HepG2 (cell line): ENCODE data around the gene PFDN1. TPM values are rescaled to one million over a fixed set of nuclear protein-coding genes. Genes with fewer than 3 reads are reported as not detected.

Experiments
- ATF2 ChIP-seq: sonication (generic); formaldehyde crosslinking; IDR thresholded peaks from 2 replicates; pipeline ENCODE4 v1.4.0; 2020; ENCODE audit warnings: missing genetic modification reagents
- CBX2 ChIP-seq, 2 experiments: fragments of 200-600 bp in 1 of 2; sonication (generic); formaldehyde crosslinking in 1 of 2; IDR thresholded peaks; 2 replicates each; pipeline versions ENCODE4 v1.7.0 to v1.8.1; 2018 to 2022; ENCODE audit warnings: low read depth in 2 of 2, low read length in 1 of 2, mild to moderate bottlenecking in 1 of 2, missing genetic modification reagents in 1 of 2
- FOXA3 ChIP-seq: IDR thresholded peaks from 2 replicates; pipeline ENCODE4 v1.6.1; 2016; ENCODE audit warnings: missing genetic modification reagents, missing compliant biosample characterization
- KLF9 ChIP-seq: IDR thresholded peaks from 2 replicates; pipeline ENCODE4 v1.6.1; 2016; ENCODE audit warnings: low read depth
- MIXL1 ChIP-seq: IDR thresholded peaks from 2 replicates; pipeline ENCODE4 v1.6.1; 2016
- SIN3A ChIP-seq: IDR thresholded peaks from 2 replicates; pipeline ENCODE4 v1.6.1; 2011; ENCODE audit warnings: low read depth, mild to moderate bottlenecking, control low read depth, low read length, borderline replicate concordance
- TCF7 ChIP-seq: sonication (generic); IDR thresholded peaks from 2 replicates; pipeline ENCODE4 v1.6.1; 2016; ENCODE audit warnings: antibody characterized with exemption, low read depth
- ZC3H4 ChIP-seq: sonication (generic); formaldehyde crosslinking; IDR thresholded peaks from 2 replicates; pipeline ENCODE4 v1.4.0; 2020; ENCODE audit warnings: missing genetic modification reagents, borderline replicate concordance
- ZNF160 ChIP-seq: sonication (generic); formaldehyde crosslinking; IDR thresholded peaks from 2 replicates; pipeline ENCODE4 v1.8.0; 2022; ENCODE audit warnings: mild to moderate bottlenecking, inconsistent platforms, missing genetic modification reagents
- ZNF251 ChIP-seq: sonication (generic); formaldehyde crosslinking; IDR thresholded peaks from 2 replicates; pipeline ENCODE4 v1.9.0; 2021; ENCODE audit warnings: mild to moderate bottlenecking, missing genetic modification reagents
- ZNF407 ChIP-seq: sonication (generic); formaldehyde crosslinking; IDR thresholded peaks from one replicate; pipeline ENCODE4 v1.5.1; 2020; ENCODE audit warnings: mild to moderate bottlenecking, missing genetic modification reagents; ENCODE audit errors: not compliant biosample characterization
- ZNF569 ChIP-seq: sonication (generic); formaldehyde crosslinking; IDR thresholded peaks from 2 replicates; pipeline ENCODE4 v1.5.0; 2020; ENCODE audit warnings: mild to moderate bottlenecking, missing genetic modification reagents, moderate library complexity, borderline replicate concordance
- ZNF615 ChIP-seq: sonication (generic); formaldehyde crosslinking; IDR thresholded peaks from 2 replicates; pipeline ENCODE4 v1.5.0; 2020; ENCODE audit warnings: mild to moderate bottlenecking, missing genetic modification reagents, borderline replicate concordance
- ZNF891 ChIP-seq: sonication (generic); formaldehyde crosslinking; IDR thresholded peaks from 2 replicates; pipeline ENCODE4 v1.5.0; 2020; ENCODE audit warnings: mild to moderate bottlenecking, missing genetic modification reagents
- polyA plus RNA-seq, 8 experiments: library from polyadenylated mRNA; depleted of rRNA in 3 of 8; stranded (reverse) in 7 of 8; unstranded in 1 of 8; fragments of >200 nt; fragmentation: Illumina TruSeq in 4 of 8; extraction: Trizol in 4 of 8; gene quantifications; 2 replicates each; pipeline versions ENCODE4 v1.2.1 to v1.2.3, GENCODE V29; 2011 to 2016; ENCODE audit warnings: low read depth in 4 of 8, missing spikeins in 1 of 8, mixed read lengths in 1 of 8; ENCODE audit not compliant: insufficient read depth in 1 of 8
- total RNA-seq, 5 experiments: library from RNA; depleted of rRNA; stranded (reverse); fragments of >200 nt; fragmentation: Illumina TruSeq; extraction: Trizol; gene quantifications; 2 replicates each; pipeline ENCODE4 v1.2.3, GENCODE V29; 2016; ENCODE audit warnings: low read depth in 1 of 5
- TF ChIP-seq, protein P1 (sequence below): sonication (generic); formaldehyde crosslinking; IDR thresholded peaks from 2 replicates; pipeline ENCODE4 v1.4.0; 2020; ENCODE audit warnings: missing genetic modification reagents
- TF ChIP-seq, protein P2 (sequence below): IDR thresholded peaks from 2 replicates; pipeline ENCODE4 v1.6.1; 2016

The PFDN1 gene
- total and polyA plus RNA-seq, 2 of the 13 experiments (the other 11 are each of a cell fraction or from before 2014, with no cell fraction given): 67.2 to 70.8 TPM

DNA sequence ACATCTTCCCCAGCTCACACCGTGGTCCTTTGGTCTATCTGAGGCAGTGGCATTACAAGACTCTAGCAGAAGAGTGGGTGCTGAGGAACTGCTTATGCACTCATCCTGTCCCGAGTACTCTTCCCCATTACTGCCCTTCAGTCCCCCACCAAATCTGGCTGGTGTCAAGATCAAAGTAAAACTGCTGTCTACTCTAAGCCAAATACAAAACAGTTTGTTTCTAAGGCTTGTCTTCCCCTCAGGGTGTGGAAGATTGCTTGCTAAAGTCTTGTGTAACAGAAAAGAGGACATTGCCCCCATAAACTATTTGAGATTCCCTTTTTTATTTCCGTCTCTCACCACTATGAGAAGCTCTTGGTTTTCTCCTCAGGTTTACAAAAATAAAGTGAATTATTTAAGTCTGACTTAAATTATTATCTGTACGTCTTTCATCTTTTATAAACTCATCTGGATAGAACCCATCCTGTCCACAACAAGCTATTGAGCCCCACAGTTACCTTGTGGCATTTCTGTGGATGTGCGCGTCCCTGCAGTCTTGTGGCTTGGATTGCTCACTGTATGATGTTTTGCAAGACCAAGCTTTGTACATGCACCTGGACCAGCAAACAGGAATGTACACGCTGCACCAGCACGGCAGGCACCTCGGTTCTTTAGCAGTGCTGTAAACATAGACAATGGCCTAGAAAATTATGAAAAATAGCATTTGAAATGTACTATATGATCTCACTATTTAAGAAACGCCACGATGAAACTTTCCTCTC lies 66.9 kb downstream of the PFDN1 start (continued):
- TF ChIP-seq CBX2 (IDR thresholded peaks at IDR 0.05; ENCODE audit: low read depth, low read length): no peak
- no peak for TF ChIP-seq CBX2 (CRISPR knock-in tag; IDR thresholded peaks at IDR 0.05; ENCODE audit: low read depth)
- no peak for TF ChIP-seq ZC3H4 (CRISPR knock-in tag)
- no peak for TF ChIP-seq SIN3A
- TF ChIP-seq TCF7: 0 out of 2 replicates have a peak, but pooled peaks have one; percentile 21
- 0 out of 2 replicates have a peak, but pooled peaks have one; percentile 11 for TF ChIP-seq FOXA3
- TF ChIP-seq ZNF407 (CRISPR knock-in tag): no peak
- TF ChIP-seq, protein P1, sequence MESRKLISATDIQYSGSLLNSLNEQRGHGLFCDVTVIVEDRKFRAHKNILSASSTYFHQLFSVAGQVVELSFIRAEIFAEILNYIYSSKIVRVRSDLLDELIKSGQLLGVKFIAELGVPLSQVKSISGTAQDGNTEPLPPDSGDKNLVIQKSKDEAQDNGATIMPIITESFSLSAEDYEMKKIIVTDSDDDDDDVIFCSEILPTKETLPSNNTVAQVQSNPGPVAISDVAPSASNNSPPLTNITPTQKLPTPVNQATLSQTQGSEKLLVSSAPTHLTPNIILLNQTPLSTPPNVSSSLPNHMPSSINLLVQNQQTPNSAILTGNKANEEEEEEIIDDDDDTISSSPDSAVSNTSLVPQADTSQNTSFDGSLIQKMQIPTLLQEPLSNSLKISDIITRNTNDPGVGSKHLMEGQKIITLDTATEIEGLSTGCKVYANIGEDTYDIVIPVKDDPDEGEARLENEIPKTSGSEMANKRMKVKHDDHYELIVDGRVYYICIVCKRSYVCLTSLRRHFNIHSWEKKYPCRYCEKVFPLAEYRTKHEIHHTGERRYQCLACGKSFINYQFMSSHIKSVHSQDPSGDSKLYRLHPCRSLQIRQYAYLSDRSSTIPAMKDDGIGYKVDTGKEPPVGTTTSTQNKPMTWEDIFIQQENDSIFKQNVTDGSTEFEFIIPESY (CRISPR knock-in tag): peak; percentile 52; the same call in 1 of the 2 replicates
- TF ChIP-seq ZNF891 (CRISPR knock-in tag): no peak
- no peak for TF ChIP-seq KLF9
- TF ChIP-seq ZNF569 (CRISPR knock-in tag): no peak
- no peak for TF ChIP-seq ZNF615 (CRISPR knock-in tag)
- TF ChIP-seq ZNF251 (CRISPR knock-in tag): no peak
- TF ChIP-seq, protein P2, sequence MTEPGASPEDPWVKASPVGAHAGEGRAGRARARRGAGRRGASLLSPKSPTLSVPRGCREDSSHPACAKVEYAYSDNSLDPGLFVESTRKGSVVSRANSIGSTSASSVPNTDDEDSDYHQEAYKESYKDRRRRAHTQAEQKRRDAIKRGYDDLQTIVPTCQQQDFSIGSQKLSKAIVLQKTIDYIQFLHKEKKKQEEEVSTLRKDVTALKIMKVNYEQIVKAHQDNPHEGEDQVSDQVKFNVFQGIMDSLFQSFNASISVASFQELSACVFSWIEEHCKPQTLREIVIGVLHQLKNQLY (CRISPR knock-in tag): no peak
- no peak for TF ChIP-seq ATF2 (CRISPR knock-in tag)
- no peak for TF ChIP-seq ZNF160 (CRISPR knock-in tag)
- no peak for TF ChIP-seq MIXL1 (CRISPR knock-in tag)
